HG02610 (cell line): ENCODE results near the gene ENAM.
"Not testable (repeated sequence)": the region's sequence is repeated elsewhere in the genome, so short reads cannot be mapped to it uniquely, and the experiment has no call there.

Experiments used
- ATAC-seq: cut with Tn5 transposase; IDR thresholded peaks from one replicate; pipeline ENCODE4 v1.9.1; 2021; ENCODE audit warnings: mild to moderate bottlenecking, moderate library complexity; ENCODE audit not compliant: unreplicated experiment

Gene ENAM

DNA sequence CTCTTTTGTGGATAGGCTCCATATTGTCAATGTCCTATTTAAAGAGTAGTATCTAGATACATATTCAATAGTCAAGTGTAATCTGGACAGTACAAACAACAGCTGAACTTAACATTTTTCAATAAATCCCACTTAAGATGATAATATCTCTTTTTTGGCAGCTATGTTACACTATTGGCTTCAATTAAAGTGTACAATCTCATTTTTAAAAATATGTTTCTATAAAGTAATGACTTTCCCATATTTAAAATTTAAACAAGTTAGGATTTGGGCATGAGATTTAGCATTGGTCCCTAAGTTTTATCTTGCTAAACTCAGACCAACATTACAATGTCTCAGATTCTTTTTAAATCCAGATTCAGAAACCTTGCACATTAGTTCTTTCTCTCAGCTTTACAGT is 45.6 kb downstream of the ENAM start:
- ATAC-seq = no peak

DNA sequence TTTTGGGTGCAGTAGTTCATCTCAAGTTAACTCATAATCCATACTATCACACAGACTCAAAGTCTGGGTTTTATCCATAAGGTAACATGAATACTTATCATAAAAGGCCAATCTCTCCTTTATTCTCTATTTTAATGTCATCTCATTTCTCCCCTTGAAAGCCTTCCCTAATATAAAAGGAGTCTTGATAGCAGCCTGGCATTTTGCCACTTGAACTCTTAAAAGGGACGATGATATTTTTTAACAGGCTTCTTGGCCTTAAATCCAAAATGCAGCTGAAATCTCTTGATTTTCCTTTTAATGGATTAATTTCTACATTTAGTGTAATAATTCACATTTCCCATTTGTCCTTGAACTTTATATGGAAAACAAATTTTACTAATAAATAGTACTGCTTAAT is 46.2 kb downstream of the ENAM start:
- ATAC-seq = no peak

DNA sequence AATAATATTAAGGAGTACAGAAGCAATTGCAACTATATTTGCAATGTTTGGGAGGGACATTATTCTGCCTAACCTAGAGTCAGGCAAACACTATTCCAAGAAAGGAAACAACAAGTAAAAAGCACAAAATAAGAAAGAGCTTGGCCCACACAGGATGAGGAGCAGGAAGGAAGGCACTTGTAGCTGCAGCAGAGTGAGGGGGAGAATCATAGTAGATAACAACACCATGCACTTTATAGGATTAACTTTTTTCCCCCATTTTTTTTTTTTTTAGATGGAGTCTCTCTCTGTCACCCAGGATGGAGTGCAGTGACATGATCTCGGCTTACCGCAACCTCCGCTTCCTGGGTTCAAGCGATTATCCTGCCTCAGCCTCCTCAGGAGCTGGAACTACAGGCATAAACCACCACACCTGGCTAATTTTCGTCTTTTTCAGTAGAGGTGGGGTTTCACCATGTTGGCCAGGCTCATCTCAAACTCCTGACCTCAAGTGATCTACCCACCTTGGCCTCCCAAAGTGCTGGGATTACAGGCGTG is 48.1 kb downstream of the ENAM start:
- no peak for ATAC-seq

GRCh38 chr4:70678383-70678999 is 49.9 kb downstream of the ENAM start:
- peak; percentile 75 for ATAC-seq

DNA sequence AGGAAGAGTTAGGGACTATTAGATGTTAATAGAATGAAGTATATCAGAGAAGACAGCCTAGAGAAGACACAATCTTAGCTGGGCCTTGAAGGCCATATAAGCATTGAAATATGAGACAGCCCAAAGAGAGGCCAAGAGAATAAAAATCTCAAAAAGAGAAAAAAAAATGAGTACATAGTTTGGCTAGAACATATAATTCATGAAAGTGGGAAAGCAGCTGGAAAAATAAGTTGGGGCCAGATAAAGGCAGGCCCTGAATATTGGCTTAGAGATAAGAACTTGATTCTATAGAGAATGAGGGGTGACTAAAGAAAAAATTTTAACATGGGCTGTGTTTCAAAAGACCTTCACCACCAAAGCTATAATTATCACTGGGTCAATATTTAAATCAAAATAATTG is 52.4 kb downstream of the ENAM start:
- ATAC-seq = no peak

DNA sequence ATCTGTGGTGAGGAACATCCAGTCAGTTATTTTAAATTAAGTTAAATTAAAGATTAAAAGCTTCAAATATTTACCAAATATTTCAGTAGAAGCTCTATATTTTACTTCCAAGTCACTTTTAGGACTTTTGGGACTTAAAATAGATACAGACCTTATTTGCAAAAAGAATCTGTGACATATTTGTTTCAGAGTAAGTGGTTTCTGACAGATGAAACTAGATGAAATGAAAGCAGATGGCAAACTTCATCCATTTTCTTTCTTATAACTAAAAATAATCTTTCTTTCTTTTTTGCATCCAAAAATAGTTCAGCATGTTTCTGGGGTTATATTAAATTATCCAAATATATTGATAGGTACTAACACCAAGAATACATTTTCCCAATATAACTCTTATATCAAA is 53.2 kb downstream of the ENAM start:
- ATAC-seq = no peak

- not testable (repeated sequence) for ATAC-seq
Observed at GRCh38 chr4:70682142-70682541, 53.6 kb downstream of the ENAM start.

DNA sequence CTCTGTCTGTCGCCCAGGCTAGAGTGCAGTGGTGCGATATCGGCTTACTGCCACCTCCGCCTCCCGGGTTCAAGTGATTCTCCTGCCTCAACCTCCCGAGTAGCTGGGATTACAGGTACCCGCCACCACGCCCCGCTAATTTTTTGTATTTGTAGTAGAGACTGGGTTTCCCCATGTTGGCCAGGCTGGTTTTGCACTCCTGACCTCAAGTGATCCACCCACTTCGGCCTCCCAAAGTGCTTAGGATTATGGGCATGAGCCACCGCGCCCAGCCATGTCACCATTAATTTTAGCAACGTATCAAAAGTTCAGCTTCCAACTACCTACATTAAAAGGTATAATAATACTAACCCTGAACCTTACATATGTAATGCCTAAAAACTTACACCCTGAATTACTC is 58.8 kb downstream of the ENAM start:
- ATAC-seq = no peak

GRCh38 chr4:70687821-70688794 is 59.6 kb downstream of the ENAM start, which contains the start of gene UTP3:
Gene UTP3, plus strand, starts transcription at chr4:70688532. Its CDS starts 146 bp downstream, at chr4:70688678.
- peak; percentile 92 for ATAC-seq

- peak; percentile 0 for ATAC-seq
Observed at GRCh38 chr4:70688795-70689231, 60.3 kb downstream of the ENAM start.

DNA sequence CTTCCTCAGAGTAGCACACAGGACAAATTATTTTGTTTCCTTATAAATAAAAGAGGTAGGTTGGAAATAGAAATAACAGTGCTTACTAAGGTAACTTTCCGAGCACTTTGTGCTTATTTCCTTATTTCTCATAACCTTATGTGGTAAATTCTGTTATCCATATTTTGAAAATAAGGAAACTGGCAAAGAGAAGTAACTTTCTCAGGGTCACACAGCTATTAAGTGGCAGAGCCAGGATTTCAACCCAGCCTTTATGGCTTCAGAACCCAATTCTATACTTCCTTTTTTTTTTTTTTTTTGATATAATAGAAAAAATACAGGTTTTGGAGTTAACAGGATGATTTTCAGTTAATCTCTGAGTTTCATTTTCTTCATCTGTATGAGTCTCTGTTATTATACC is 63.1 kb downstream of the ENAM start:
- no peak for ATAC-seq

GRCh38 chr4:70694633-70695032 is 66.1 kb downstream of the ENAM start:
- not testable (repeated sequence) for ATAC-seq
